ENCODE results near the gene TSHZ2.
"Not testable (repeated sequence)": the region's sequence is repeated elsewhere in the genome, so short reads cannot be mapped to it uniquely, and the experiment has no call there.

Gene TSHZ2

GRCh38 chr20:53320701-53321100, 348.5 kb downstream of the TSHZ2 start:
- DNase-seq (ENCODE audit: low read depth, low spot score): no peak
- ChIA-PET POLR2A (no interaction called here), CTCF (no interaction called here)
- no peak for TF ChIP-seq CTCF (IDR thresholded peaks at IDR 0.05; ENCODE audit: insufficient read depth, low read length, missing control alignments)
- no peak overlapping the region for H3K4me3 ChIP-seq (ENCODE audit: low read depth, low read length)

GRCh38 chr20:53321596-53321995, 349.4 kb downstream of the TSHZ2 start:
- CTCF ChIA-PET: no interaction called here

GRCh38 chr20:53322651-53323050, 350.5 kb downstream of the TSHZ2 start:
- TF ChIP-seq CTCF (IDR thresholded peaks at IDR 0.05; ENCODE audit: insufficient read depth, low read length, missing control alignments): no peak
- POLR2A ChIA-PET: no interaction called here

More at GRCh38 chr20:53321596-53321995, 349.4 kb downstream of the TSHZ2 start:
- no peak for TF ChIP-seq CTCF (IDR thresholded peaks at IDR 0.05; ENCODE audit: insufficient read depth, low read length, missing control alignments)
- no peak overlapping the region for H3K4me3 ChIP-seq (ENCODE audit: low read depth, low read length)
- POLR2A ChIA-PET: no interaction called here
- DNase-seq (ENCODE audit: low read depth, low spot score): no peak

GRCh38 chr20:53323460-53323859, 351.3 kb downstream of the TSHZ2 start:
- POLR2A ChIA-PET; CTCF ChIA-PET; DNase-seq (ENCODE audit: low read depth, low spot score); H3K4me3 ChIP-seq (ENCODE audit: low read depth, low read length): not testable (repeated sequence)

More at GRCh38 chr20:53322651-53323050, 350.5 kb downstream of the TSHZ2 start:
- CTCF ChIA-PET: no interaction called here
- no peak overlapping the region for H3K4me3 ChIP-seq (ENCODE audit: low read depth, low read length)
- DNase-seq (ENCODE audit: low read depth, low spot score): no peak

- ChIA-PET POLR2A (no interaction called here), CTCF (no interaction called here)
- no peak overlapping the region for H3K4me3 ChIP-seq (ENCODE audit: low read depth, low read length)
- no peak for TF ChIP-seq CTCF (IDR thresholded peaks at IDR 0.05; ENCODE audit: insufficient read depth, low read length, missing control alignments)
- DNase-seq (ENCODE audit: low read depth, low spot score): no peak
Observed at GRCh38 chr20:53324816-53325215, 352.7 kb downstream of the TSHZ2 start.

- H3K4me3 ChIP-seq (ENCODE audit: low read depth, low read length): no peak overlapping the region
- no peak for DNase-seq (ENCODE audit: low read depth, low spot score)
- ChIA-PET CTCF (no interaction called here), POLR2A (no interaction called here)
- no peak for TF ChIP-seq CTCF (IDR thresholded peaks at IDR 0.05; ENCODE audit: insufficient read depth, low read length, missing control alignments)
Observed at GRCh38 chr20:53328961-53329360, 356.8 kb downstream of the TSHZ2 start.

GRCh38 chr20:53329781-53330180, 357.6 kb downstream of the TSHZ2 start:
- CTCF ChIA-PET: no interaction called here

More at GRCh38 chr20:53329781-53330180, 357.6 kb downstream of the TSHZ2 start:
- H3K4me3 ChIP-seq (ENCODE audit: low read depth, low read length): no peak overlapping the region
- no peak for TF ChIP-seq CTCF (IDR thresholded peaks at IDR 0.05; ENCODE audit: insufficient read depth, low read length, missing control alignments)
- POLR2A ChIA-PET: no interaction called here
- no peak for DNase-seq (ENCODE audit: low read depth, low spot score)

Measured in AG04449 (cell line).